ENCODE data around the gene MNAT1.

DNA sequence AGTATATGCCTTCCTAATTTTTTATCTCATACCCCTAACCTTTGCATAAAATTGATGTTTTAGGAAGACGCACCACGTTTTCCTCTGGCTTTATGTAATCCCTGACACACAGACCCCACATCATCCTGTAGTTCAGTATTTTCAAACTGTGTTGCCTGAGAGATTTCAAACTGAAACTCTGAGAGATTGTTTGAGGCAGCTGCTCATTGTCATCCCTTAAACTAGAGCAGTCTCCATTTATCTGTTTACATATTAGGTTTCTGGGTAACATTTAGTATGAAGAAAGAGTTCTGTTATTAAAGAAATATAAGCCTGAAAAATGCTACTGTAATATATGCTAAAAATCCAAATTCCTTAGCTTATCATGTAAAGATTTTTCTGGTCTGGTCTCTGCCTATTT is 24.3 kb downstream of the MNAT1 start:
- no peak for TF ChIP-seq POLR2A (IDR thresholded peaks at IDR 0.05; ENCODE audit: low read depth, low read length)
- no peak for TF ChIP-seq TAF1 (IDR thresholded peaks at IDR 0.05; ENCODE audit: borderline replicate concordance, low read depth, low read length)
- no peak for TF ChIP-seq POLR2AphosphoS5 (IDR thresholded peaks at IDR 0.05; ENCODE audit: low read depth, low read length)
